AG04449 (cell line): ENCODE data around the gene PRICKLE2.

ENCODE experiments used
- CTCF ChIA-PET: fragments of 350-600 bp; formaldehyde crosslinking; extraction: SDS; loops from one replicate; lab custom pipeline; 2021; ENCODE audit warnings: antibody characterized with exemption; lab: Yijun Ruan, JAX
- POLR2A ChIA-PET: fragments of 400-600, 350-600 bp; formaldehyde crosslinking; extraction: SDS; loops from one replicate; lab custom pipeline; 2020; ENCODE audit warnings: antibody characterized with exemption, inconsistent platforms; lab: Yijun Ruan, JAX
- DNase-seq: peaks from one replicate; pipeline ENCODE4 v3.0.0-alpha.2; 2010; ENCODE audit warnings: low read depth, low spot score
- H3K4me3 ChIP-seq: 2 replicates; pipeline ENCODE4 v1.5.1; 2011; ENCODE audit warnings: low read depth, mild to moderate bottlenecking, control low read depth, low read length
- TF ChIP-seq, protein P1 (sequence below): IDR thresholded peaks from one replicate; pipeline ENCODE4 v1.5.1; 2011; ENCODE audit warnings: mild to moderate bottlenecking, moderate library complexity, low read length, control low read depth, inconsistent platforms; ENCODE audit not compliant: insufficient read depth; ENCODE audit errors: missing control alignments

PRICKLE2 gene

DNA sequence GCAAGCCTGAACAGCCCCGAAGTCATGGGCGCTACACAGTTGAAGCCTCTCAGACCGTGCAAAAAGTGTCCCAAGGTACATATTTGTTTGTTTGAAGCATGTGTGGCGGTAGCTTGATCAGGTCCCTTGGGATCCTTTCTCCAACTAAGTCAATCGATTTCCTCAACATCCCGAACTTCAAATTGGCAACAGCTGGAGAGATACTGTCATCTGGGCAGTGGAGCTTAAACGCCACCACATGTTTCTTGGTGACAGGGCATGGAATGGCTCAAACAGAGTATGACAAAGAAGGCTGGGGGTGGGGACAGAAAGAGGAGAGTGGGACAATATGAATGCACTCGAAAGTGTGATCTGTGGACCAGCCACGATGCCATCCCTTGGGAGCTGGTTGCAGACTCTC, 117.0 kb downstream of the PRICKLE2 start:
- H3K4me3 ChIP-seq, result no peak overlapping the region
- ChIA-PET CTCF (no interaction called here), POLR2A (interaction anchor here (0.5 kb wide), 1 partner anchor 8 kb away, joined by 3 read pairs; no protein-coding TSS in a partner anchor)
- TF ChIP-seq, protein P1, sequence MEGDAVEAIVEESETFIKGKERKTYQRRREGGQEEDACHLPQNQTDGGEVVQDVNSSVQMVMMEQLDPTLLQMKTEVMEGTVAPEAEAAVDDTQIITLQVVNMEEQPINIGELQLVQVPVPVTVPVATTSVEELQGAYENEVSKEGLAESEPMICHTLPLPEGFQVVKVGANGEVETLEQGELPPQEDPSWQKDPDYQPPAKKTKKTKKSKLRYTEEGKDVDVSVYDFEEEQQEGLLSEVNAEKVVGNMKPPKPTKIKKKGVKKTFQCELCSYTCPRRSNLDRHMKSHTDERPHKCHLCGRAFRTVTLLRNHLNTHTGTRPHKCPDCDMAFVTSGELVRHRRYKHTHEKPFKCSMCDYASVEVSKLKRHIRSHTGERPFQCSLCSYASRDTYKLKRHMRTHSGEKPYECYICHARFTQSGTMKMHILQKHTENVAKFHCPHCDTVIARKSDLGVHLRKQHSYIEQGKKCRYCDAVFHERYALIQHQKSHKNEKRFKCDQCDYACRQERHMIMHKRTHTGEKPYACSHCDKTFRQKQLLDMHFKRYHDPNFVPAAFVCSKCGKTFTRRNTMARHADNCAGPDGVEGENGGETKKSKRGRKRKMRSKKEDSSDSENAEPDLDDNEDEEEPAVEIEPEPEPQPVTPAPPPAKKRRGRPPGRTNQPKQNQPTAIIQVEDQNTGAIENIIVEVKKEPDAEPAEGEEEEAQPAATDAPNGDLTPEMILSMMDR, result no peak
- no peak for DNase-seq

GRCh38 chr3:64107190-64107589, 118.1 kb downstream of the PRICKLE2 start:
- H3K4me3 ChIP-seq, result no peak overlapping the region
- ChIA-PET CTCF (no interaction called here), POLR2A (no interaction called here)
- TF ChIP-seq, protein P1, result no peak
- DNase-seq, result no peak

- ChIA-PET CTCF (interaction anchor here (0.5 to 1.0 kb wide), 2 partner anchors 367 to 379 kb away, joined by 3 read pairs; no protein-coding TSS in a partner anchor), POLR2A (no interaction called here)
- H3K4me3 ChIP-seq, result no peak overlapping the region
- no peak for DNase-seq
- TF ChIP-seq, protein P1, result no peak
Observed at GRCh38 chr3:64105816-64106215, 119.5 kb downstream of the PRICKLE2 start.

DNA sequence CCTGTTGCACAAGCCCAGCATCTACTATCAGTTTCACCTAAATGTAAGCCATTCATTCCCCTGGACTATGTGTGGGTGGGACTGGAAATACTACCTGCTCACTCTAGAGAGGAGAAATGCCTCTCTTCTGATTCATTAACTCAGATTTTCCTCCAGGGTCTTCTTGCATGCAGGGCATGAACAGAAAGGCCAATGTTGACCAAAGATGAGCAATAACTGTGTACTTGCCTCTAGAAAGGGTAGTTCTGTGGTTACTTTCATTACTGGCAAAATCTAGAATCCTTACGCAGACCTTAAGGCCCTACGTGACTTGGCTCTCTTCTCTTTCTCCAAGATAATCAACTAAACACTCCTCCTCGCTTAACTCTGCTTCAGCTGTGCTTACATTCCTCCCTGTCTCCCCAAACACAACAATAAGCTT, 120.6 kb downstream of the PRICKLE2 start:
- DNase-seq, result no peak
- POLR2A ChIA-PET, result no interaction called here
- no peak overlapping the region for H3K4me3 ChIP-seq
- TF ChIP-seq, protein P1, result no peak
- CTCF ChIA-PET, result interaction anchor here (1.0 to 1.5 kb wide), 2 partner anchors 81 to 380 kb away, joined by 3 to 5 read pairs; partner anchors contain the start of gene PSMD6

DNA sequence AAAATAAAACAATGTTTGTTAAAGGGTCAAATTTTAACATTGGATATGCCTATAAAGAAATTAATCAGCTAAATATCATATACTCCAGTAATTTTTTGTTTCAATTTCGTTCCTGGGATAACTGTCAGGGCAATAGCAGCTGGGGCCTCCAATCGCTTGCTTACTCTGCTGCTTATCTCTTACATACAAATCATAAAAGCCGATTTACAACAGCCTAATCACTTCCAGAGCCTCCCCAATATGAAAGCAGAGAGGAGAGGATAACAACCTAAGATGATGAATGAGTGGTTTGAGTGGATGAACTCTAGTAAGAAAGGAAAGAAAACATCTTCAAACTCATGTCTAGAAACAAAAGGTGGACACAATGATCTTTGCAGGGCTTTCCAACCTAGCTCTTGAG, 121.3 kb downstream of the PRICKLE2 start:
- ChIA-PET CTCF (interaction anchor here (1.5 kb wide), 1 partner anchor 81 kb away, joined by 5 read pairs; the partner anchor contains the start of gene PSMD6), POLR2A (no interaction called here)
- H3K4me3 ChIP-seq, result no peak overlapping the region
- TF ChIP-seq, protein P1, result no peak
- DNase-seq, result no peak

- TF ChIP-seq, protein P1, result no peak
- no peak for DNase-seq
- POLR2A ChIA-PET, result no interaction called here
- no peak overlapping the region for H3K4me3 ChIP-seq
- CTCF ChIA-PET, result no interaction called here
Observed at GRCh38 chr3:64103131-64103530, 122.1 kb downstream of the PRICKLE2 start.
